ENCODE measurements around the gene ZP1. TPM values are rescaled to one million over a fixed set of nuclear protein-coding genes. Genes with fewer than 3 reads are reported as not detected.
A peak's percentile ranks its signal among the peaks of the same experiment; 100 is the strongest.

The ZP1 gene
- total RNA-seq, 1 experiment from 2014 or later, result not detected

GRCh38 chr11:60922906-60923305, 55.6 kb downstream of the ZP1 start:
- Histone ChIP-seq H3K27ac (ENCODE audit: low read depth, low read length, poor library complexity, severe bottlenecking) (no peak overlapping the region), H3K36me3 (ENCODE audit: insufficient read depth, low read length, poor library complexity, severe bottlenecking) (peaks cover 31% of the 10 kb centered on the region), H3K4me1 (ENCODE audit: insufficient read depth, low read length, poor library complexity, severe bottlenecking) (peaks cover 30% of the 10 kb centered on the region), H3K4me3 (ENCODE audit: low read depth, low read length, poor library complexity, severe bottlenecking) (no peak overlapping the region), H3K9me3 (ENCODE audit: low read depth, low read length, poor library complexity, severe bottlenecking) (no peaks in the 10 kb centered on the region), H3K27me3 (replicated peaks; ENCODE audit: insufficient read depth, low read depth, low read length, poor library complexity) (no peaks in the 10 kb centered on the region)
- ChIA-PET CTCF (no interaction called here), POLR2A (ENCODE audit: low non-redundant PET) (no interaction called here)
- TF ChIP-seq CTCF (conservative IDR thresholded peaks at IDR 0.05; ENCODE audit: low read depth, low read length) (no peak), EZH2 (IDR thresholded peaks at IDR 0.05; ENCODE audit: borderline replicate concordance, low read depth, low read length, poor library complexity, severe bottlenecking) (no peak)
- DNase-seq (ENCODE audit: low spot score), result no peak
- BruUV-seq (replicated peaks), result TSS peak; percentile 18
- intact Hi-C loops (cut with micrococcal nuclease; ENCODE audit: unreplicated experiment), result no loop called here

GRCh38 chr11:60923326-60923725, 56.0 kb downstream of the ZP1 start:
- no peaks in the 10 kb centered on the region for H3K9me3 ChIP-seq (ENCODE audit: low read depth, low read length, poor library complexity, severe bottlenecking)
- BruUV-seq (replicated peaks), result no TSS peak
- H3K27ac ChIP-seq (ENCODE audit: low read depth, low read length, poor library complexity, severe bottlenecking), result no peak overlapping the region
- TF ChIP-seq CTCF (conservative IDR thresholded peaks at IDR 0.05; ENCODE audit: low read depth, low read length) (no peak), EZH2 (IDR thresholded peaks at IDR 0.05; ENCODE audit: borderline replicate concordance, low read depth, low read length, poor library complexity, severe bottlenecking) (no peak)
- ChIA-PET CTCF (no interaction called here), POLR2A (ENCODE audit: low non-redundant PET) (no interaction called here)
- H3K36me3 ChIP-seq (ENCODE audit: insufficient read depth, low read length, poor library complexity, severe bottlenecking), result peaks cover 31% of the 10 kb centered on the region
- H3K27me3 ChIP-seq (replicated peaks; ENCODE audit: insufficient read depth, low read depth, low read length, poor library complexity), result no peaks in the 10 kb centered on the region
- intact Hi-C loops (cut with micrococcal nuclease; ENCODE audit: unreplicated experiment), result no loop called here
- H3K4me3 ChIP-seq (ENCODE audit: low read depth, low read length, poor library complexity, severe bottlenecking), result no peak overlapping the region
- no peak for DNase-seq (ENCODE audit: low spot score)
- H3K4me1 ChIP-seq (ENCODE audit: insufficient read depth, low read length, poor library complexity, severe bottlenecking), result peaks cover 28% of the 10 kb centered on the region

- H3K4me1 ChIP-seq (ENCODE audit: insufficient read depth, low read length, poor library complexity, severe bottlenecking), result peaks cover 23% of the 10 kb centered on the region
- intact Hi-C loops (cut with micrococcal nuclease; ENCODE audit: unreplicated experiment), result no loop called here
- CTCF ChIA-PET, result no interaction called here
- POLR2A ChIA-PET (ENCODE audit: low non-redundant PET), result interaction anchor here (0.6 to 0.7 kb wide), 2 partner anchors 13 to 173 kb away, joined by 3 read pairs; no protein-coding TSS in a partner anchor
- no peaks in the 10 kb centered on the region for H3K9me3 ChIP-seq (ENCODE audit: low read depth, low read length, poor library complexity, severe bottlenecking)
- peaks cover 35% of the 10 kb centered on the region for H3K36me3 ChIP-seq (ENCODE audit: insufficient read depth, low read length, poor library complexity, severe bottlenecking)
- BruUV-seq (replicated peaks), result no TSS peak
- H3K27ac ChIP-seq (ENCODE audit: low read depth, low read length, poor library complexity, severe bottlenecking), result peak overlapping the region; percentile 68
- peak overlapping the region; percentile 82 for H3K4me3 ChIP-seq (ENCODE audit: low read depth, low read length, poor library complexity, severe bottlenecking)
- TF ChIP-seq EZH2 (IDR thresholded peaks at IDR 0.05; ENCODE audit: borderline replicate concordance, low read depth, low read length, poor library complexity, severe bottlenecking) (no peak), CTCF (conservative IDR thresholded peaks at IDR 0.05; ENCODE audit: low read depth, low read length) (no peak)
- no peak for DNase-seq (ENCODE audit: low spot score)
- H3K27me3 ChIP-seq (replicated peaks; ENCODE audit: insufficient read depth, low read depth, low read length, poor library complexity), result no peaks in the 10 kb centered on the region
Observed at GRCh38 chr11:60923800-60924109, 56.4 kb downstream of the ZP1 start.

Measured in A673 (cell line).